22Rv1 (cell line): ENCODE results near the gene PAIP2.

ENCODE experiments used
- ZFX ChIP-seq: fragments of 450-650 bp; IDR thresholded peaks from 2 replicates; pipeline ENCODE4 v1.6.1; 2017; ENCODE audit warnings: antibody characterized with exemption, borderline replicate concordance
- TF ChIP-seq, protein P1 (sequence below): fragments of 450-650 bp; IDR thresholded peaks from 2 replicates; pipeline ENCODE4 v1.5.1; 2017; ENCODE audit warnings: mild to moderate bottlenecking

DNA sequence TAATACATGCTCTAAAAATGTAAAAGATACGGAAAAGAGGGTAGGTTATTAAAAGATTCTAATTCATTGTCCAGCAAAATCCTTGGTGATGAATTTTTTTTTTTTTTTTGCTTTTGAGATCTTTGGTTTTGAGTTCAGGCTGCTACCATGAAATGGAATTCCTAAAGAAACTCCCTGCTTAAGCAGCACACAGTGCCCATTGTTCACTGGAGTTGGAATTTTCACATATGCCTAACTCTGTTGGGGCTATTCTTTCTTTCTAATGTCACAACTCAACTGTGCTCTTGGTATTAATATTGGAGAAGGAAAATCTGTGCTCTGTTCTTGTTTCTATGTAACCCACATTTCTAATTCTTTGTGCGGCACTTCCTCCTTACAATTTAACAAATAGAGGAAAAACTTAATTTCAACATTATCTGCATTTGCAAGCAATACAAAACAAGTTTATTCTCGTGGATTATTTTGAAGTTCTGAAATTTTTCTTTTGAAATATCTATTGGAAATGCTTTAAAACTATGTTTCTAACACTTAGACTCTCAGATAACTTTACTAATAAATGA lies 26.5 kb upstream of the PAIP2 start:
- TF ChIP-seq, protein P1, sequence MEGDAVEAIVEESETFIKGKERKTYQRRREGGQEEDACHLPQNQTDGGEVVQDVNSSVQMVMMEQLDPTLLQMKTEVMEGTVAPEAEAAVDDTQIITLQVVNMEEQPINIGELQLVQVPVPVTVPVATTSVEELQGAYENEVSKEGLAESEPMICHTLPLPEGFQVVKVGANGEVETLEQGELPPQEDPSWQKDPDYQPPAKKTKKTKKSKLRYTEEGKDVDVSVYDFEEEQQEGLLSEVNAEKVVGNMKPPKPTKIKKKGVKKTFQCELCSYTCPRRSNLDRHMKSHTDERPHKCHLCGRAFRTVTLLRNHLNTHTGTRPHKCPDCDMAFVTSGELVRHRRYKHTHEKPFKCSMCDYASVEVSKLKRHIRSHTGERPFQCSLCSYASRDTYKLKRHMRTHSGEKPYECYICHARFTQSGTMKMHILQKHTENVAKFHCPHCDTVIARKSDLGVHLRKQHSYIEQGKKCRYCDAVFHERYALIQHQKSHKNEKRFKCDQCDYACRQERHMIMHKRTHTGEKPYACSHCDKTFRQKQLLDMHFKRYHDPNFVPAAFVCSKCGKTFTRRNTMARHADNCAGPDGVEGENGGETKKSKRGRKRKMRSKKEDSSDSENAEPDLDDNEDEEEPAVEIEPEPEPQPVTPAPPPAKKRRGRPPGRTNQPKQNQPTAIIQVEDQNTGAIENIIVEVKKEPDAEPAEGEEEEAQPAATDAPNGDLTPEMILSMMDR: no peak
- TF ChIP-seq ZFX: no peak
